ENCODE results near the gene ITPR2. TPM values are rescaled to one million over a fixed set of nuclear protein-coding genes. Genes with fewer than 3 reads are reported as not detected.

Gene ITPR2
- 41.2 TPM for total RNA-seq

GRCh38 chr12:26832822-26833742 lies at the start of gene ITPR2:
TSS of gene ITPR2 (minus strand) at chr12:26833194. CDS start at chr12:26832781, 413 bp downstream.

Small RNAs within 50 kb of the gene (small RNA-seq; reads per million reads assigned to genes)
- gene RNA5SP354 (ENCODE audit: low replicate concordance), result not detected

Other genes with a start within 250 kb of the ITPR2 start
- 19.8 TPM for gene INTS13, start 104.8 kb upstream of the ITPR2 start, total RNA-seq
- 66.7 TPM for gene FGFR1OP2, start 105.3 kb upstream of the ITPR2 start, total RNA-seq
- 66.3 TPM for gene TM7SF3, start 181.2 kb upstream of the ITPR2 start, total RNA-seq
- 61.8 TPM for gene MED21, start 189.4 kb upstream of the ITPR2 start, total RNA-seq
- gene C12orf71, start 249.4 kb upstream of the ITPR2 start, total RNA-seq, result not detected